NCI-H774 (cell line): ENCODE measurements around the gene ELAPOR2.
"Not testable (repeated sequence)": the region's sequence is repeated elsewhere in the genome, so short reads cannot be mapped to it uniquely, and the experiment has no call there.

Experiments used
- DNase-seq: peaks from one replicate; lab custom pipeline; 2025; lab: John Stamatoyannopoulos, UW

The ELAPOR2 gene

GRCh38 chr7:87059525-87060287 is at the start of gene ELAPOR2:
Gene ELAPOR2 (minus strand): TSS chr7:87059654. CDS start chr7:87059513, 141 bp downstream.
- DNase-seq = peak; percentile 87

GRCh38 chr7:87107949-87108776 is 48.7 kb upstream of the ELAPOR2 start:
- DNase-seq = no peak

- DNase-seq = no peak
These were observed 47.6 kb upstream of the ELAPOR2 start for GRCh38 chr7:87106974-87107612.

GRCh38 chr7:87105401-87105800 is 45.9 kb upstream of the ELAPOR2 start:
- DNase-seq = no peak

- DNase-seq = no peak
These were observed 40.9 kb upstream of the ELAPOR2 start for GRCh38 chr7:87100326-87100725.

- DNase-seq = not testable (repeated sequence)
These were observed 37.9 kb upstream of the ELAPOR2 start for GRCh38 chr7:87097375-87097774.

- DNase-seq = no peak
These were observed 34.9 kb upstream of the ELAPOR2 start for GRCh38 chr7:87094322-87094721.

GRCh38 chr7:87092568-87093091 is 33.2 kb upstream of the ELAPOR2 start:
- no peak for DNase-seq

GRCh38 chr7:87091487-87092066 is 32.1 kb upstream of the ELAPOR2 start:
- DNase-seq = no peak

- DNase-seq = no peak
These were observed 24.5 kb upstream of the ELAPOR2 start for GRCh38 chr7:87083865-87084519.

GRCh38 chr7:87082675-87083074 is 23.2 kb upstream of the ELAPOR2 start:
- no peak for DNase-seq

GRCh38 chr7:87075671-87076404 is 16.4 kb upstream of the ELAPOR2 start:
- no peak for DNase-seq

- no peak for DNase-seq
These were observed 8.3 kb upstream of the ELAPOR2 start for GRCh38 chr7:87067788-87068187.

GRCh38 chr7:87060288-87060537 is 759 bp upstream of the ELAPOR2 start:
- DNase-seq = no peak

GRCh38 chr7:87058744-87059524 is 520 bp downstream of the ELAPOR2 start:
- DNase-seq = peak; percentile 44

- no peak for DNase-seq
These were observed 2.2 kb downstream of the ELAPOR2 start for GRCh38 chr7:87057210-87057609.

GRCh38 chr7:87056346-87056745 is 3.1 kb downstream of the ELAPOR2 start:
- DNase-seq = no peak

GRCh38 chr7:87048839-87049238 is 10.6 kb downstream of the ELAPOR2 start:
- DNase-seq = no peak

- DNase-seq = no peak
These were observed 13.0 kb downstream of the ELAPOR2 start for GRCh38 chr7:87046456-87046855.

- not testable (repeated sequence) for DNase-seq
These were observed 14.7 kb downstream of the ELAPOR2 start for GRCh38 chr7:87044713-87045112.
